ENCODE measurements around the gene IPO9.

IPO9 gene

GRCh38 chr1:201842472-201843027, 13.6 kb downstream of the IPO9 start:
- no peak for DNase-seq (ENCODE audit: low spot score)
- Histone ChIP-seq H3K4me3 (no peak overlapping the region), H3K27ac (no peak overlapping the region)
- no peak for TF ChIP-seq CTCF (IDR thresholded peaks at IDR 0.05)

GRCh38 chr1:201845331-201846083, 16.6 kb downstream of the IPO9 start:
- TF ChIP-seq CTCF (IDR thresholded peaks at IDR 0.05): no peak
- no peak overlapping the region for H3K27ac ChIP-seq

GRCh38 chr1:201847150-201847549, 18.2 kb downstream of the IPO9 start:
- no peak overlapping the region for H3K27ac ChIP-seq

More at GRCh38 chr1:201845331-201846083, 16.6 kb downstream of the IPO9 start:
- no peak overlapping the region for H3K4me3 ChIP-seq
- no peak for DNase-seq (ENCODE audit: low spot score)

GRCh38 chr1:201848230-201848629, 19.3 kb downstream of the IPO9 start:
- no peak for TF ChIP-seq CTCF (IDR thresholded peaks at IDR 0.05)
- no peak for DNase-seq (ENCODE audit: low spot score)
- Histone ChIP-seq H3K4me3 (no peak overlapping the region), H3K27ac (no peak overlapping the region)

More at GRCh38 chr1:201847150-201847549, 18.2 kb downstream of the IPO9 start:
- no peak overlapping the region for H3K4me3 ChIP-seq
- no peak for TF ChIP-seq CTCF (IDR thresholded peaks at IDR 0.05)
- no peak for DNase-seq (ENCODE audit: low spot score)

GRCh38 chr1:201849372-201850052, 20.6 kb downstream of the IPO9 start:
- Histone ChIP-seq H3K27ac (peak overlapping the region; percentile 30 to 34), H3K4me3 (no peak overlapping the region)
- no peak for TF ChIP-seq CTCF (IDR thresholded peaks at IDR 0.05)
- no peak for DNase-seq (ENCODE audit: low spot score)

GRCh38 chr1:201850053-201850397, 21.1 kb downstream of the IPO9 start:
- peak overlapping the region; percentile 16 to 30 for H3K27ac ChIP-seq
- no peak for TF ChIP-seq CTCF (IDR thresholded peaks at IDR 0.05)
- H3K4me3 ChIP-seq: no peak overlapping the region
- DNase-seq (ENCODE audit: low spot score): no peak

All from coronary artery (tissue), 2 donors.